NK-92 (cell line): Measurements from ENCODE around the gene RAPGEF3.

Experiments
- DNase-seq: peaks from one replicate; lab custom pipeline; 2025; ENCODE audit not compliant: unreplicated experiment; lab: John Stamatoyannopoulos, UW

Gene RAPGEF3, protein sequence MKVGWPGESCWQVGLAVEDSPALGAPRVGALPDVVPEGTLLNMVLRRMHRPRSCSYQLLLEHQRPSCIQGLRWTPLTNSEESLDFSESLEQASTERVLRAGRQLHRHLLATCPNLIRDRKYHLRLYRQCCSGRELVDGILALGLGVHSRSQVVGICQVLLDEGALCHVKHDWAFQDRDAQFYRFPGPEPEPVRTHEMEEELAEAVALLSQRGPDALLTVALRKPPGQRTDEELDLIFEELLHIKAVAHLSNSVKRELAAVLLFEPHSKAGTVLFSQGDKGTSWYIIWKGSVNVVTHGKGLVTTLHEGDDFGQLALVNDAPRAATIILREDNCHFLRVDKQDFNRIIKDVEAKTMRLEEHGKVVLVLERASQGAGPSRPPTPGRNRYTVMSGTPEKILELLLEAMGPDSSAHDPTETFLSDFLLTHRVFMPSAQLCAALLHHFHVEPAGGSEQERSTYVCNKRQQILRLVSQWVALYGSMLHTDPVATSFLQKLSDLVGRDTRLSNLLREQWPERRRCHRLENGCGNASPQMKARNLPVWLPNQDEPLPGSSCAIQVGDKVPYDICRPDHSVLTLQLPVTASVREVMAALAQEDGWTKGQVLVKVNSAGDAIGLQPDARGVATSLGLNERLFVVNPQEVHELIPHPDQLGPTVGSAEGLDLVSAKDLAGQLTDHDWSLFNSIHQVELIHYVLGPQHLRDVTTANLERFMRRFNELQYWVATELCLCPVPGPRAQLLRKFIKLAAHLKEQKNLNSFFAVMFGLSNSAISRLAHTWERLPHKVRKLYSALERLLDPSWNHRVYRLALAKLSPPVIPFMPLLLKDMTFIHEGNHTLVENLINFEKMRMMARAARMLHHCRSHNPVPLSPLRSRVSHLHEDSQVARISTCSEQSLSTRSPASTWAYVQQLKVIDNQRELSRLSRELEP

DNA sequence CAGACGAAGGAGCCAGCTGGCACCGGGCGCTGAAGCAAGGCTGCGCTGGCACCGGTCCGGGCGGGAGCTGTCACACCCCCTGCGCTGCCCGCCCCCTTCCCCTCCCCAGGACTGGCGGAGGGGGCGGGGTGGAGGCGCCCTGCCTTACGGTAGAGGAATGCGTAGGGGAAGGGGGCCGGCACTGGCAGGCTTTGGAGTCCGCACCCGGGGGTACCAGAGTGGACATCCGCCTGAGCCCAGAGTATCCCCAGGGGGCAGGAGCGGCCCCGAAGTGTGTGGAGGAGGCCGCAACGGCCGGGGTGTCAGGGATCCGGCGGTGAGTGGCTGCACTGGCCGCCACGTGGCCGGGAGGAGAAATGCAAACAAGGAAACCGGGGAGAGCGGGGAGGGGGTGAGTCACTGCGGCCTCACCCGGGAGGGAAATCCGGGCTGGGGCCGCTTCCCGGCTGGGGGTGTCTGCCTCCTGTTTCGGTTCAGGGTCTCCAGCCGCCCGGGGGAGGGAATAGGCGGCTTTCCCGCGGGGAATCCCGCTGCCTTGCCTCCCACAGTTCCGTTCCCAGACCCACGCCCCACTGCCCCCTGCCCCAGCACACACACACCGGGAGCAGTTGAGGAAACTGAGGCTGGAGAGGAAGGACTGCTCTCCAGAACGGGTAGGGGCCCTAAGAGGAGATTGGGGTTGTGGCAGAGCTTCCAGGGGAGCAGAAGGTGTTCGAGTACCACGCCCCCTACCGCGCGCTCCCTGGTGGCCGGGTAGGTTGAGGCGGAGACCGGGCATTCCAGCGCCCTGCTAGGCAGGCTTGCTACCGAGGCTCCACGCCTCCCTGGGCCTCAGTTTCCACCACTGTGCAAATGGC is at the start of gene RAPGEF3:
TSS of gene RAPGEF3 (minus strand) at position 47 of the 857 bp plus-strand sequence. CDS start 324 bp downstream, outside the sequence.
- no peak for DNase-seq

DNA sequence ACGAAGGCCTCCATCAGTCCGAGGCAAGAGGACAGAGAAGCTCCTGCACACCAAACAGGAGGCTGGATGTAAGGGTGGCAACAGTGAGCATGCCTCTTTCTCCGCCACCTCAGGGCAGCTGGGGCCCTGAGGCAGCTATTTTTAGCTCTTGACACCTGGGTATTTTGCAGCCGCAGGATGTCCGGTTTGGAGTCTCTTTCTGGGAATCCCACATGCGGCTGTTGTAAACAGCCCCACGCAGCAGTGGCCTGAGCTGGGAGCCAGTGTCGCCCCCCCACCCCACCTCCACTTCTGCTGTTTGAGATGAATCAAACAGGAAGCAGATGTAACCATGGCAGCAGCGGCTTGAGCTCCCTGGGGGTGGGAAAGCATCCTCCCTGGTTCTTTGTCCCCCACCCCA is 49.4 kb upstream of the RAPGEF3 start:
- DNase-seq = peak; percentile 32

DNA sequence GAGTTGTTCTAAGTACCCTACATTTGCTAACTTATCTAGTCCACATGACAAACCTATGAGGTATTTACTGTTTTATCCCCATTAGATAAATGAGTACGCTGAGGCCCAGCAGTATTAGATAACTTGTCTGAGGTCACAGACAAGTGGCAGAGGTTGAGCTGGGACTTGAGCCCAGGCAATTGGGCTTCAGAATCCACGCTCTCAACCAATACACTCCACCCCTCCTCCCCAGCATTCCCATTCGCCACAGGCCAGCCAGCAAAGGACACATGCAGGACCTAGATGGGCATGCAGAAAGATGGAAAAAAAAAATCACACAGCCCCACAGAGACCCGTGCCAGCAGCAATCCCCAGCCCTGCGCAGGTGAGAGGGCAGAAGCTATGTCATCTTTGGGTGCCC is 48.7 kb upstream of the RAPGEF3 start:
- no peak for DNase-seq

DNA sequence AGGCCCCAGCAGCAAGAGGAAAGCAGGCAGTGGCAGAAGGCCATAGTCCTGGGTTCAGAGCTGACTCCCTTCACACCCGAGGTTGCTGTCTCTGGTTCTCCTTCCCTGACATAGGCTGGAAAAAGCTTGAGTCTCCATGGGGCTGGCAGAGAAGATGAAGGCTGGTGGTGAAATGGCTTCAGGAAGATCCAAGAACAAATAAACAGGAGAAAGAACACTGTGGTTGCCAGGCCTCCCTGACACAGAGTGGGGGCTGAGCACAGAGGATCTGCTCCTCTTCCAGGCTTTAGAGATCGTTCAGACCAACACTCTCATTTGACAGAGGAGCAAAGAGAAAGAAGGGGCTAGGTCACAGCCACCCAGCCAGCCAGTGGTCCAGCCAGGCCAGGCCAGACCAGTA is 46.7 kb upstream of the RAPGEF3 start:
- no peak for DNase-seq

DNA sequence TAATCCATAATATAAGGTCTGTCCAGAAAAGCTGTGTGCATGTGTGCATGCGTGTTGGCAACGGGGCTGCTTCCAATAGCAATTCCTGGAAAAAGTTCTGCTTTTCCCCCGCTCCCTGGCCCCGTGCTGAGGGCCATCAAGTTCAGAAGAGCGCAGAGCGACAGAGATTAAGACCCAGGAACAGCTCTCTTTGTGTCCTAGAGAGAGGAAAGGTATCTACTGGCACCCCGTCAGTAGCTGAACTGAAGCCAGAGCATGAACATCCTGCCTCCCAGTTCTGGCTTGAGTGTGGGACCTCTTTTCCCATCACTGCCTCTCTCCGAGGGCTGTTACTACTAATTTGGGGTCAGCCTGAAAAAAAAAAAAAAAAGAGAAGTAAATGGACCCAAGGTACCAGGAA is 45.5 kb upstream of the RAPGEF3 start:
- no peak for DNase-seq

DNA sequence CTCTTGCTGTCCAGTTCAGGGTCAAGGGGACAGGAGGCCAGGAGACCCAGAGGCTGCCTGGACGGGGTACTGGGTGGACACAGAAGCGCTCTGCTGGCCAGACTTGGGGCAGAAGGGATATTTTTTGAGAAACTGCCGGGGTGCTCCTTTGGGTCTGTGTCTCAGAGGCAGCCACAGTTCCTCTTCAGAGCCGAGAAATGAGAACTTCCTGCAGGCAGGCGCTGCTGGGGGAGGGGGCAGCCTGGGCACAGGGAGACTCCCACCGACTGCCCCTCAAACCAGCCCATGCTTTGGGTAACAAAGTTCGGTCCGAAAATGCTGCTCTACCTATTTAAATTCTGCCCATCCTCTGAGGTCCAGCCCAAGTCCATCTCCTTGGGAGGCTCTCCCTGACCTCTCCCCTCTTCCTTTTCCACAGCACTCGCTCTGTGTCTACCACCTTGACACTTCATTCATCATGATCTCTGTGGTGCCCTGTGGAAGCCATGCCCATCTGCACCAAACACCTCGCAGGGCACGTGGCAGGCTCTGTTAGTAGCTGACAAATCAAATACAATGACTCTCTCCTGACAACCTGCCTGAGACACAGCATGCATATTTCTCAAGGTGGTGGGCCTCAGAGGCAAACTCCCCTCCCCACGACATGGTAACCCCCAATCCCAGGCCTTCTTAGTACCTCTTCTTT is 44.7 kb upstream of the RAPGEF3 start:
- DNase-seq = no peak

DNA sequence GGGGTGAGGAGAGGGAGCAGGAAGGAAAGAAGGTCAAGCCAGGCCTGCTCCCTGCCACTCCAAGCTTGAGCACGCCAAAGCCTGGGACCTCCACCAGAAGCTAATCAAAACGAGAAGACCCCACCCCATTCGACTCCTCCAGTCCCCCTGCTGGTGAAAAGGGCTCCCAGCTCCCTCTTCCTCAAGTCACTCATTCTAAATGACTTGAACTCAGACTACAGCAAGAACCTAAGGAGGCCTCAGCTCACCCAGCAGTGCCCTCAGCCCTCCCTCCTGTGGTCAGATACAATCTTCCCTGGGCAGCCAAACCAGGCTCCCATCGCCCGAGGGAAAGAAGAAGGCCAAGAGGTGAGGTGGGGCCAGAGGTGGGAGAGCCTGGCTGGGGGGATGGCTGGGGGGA is 43.6 kb upstream of the RAPGEF3 start:
- no peak for DNase-seq

DNA sequence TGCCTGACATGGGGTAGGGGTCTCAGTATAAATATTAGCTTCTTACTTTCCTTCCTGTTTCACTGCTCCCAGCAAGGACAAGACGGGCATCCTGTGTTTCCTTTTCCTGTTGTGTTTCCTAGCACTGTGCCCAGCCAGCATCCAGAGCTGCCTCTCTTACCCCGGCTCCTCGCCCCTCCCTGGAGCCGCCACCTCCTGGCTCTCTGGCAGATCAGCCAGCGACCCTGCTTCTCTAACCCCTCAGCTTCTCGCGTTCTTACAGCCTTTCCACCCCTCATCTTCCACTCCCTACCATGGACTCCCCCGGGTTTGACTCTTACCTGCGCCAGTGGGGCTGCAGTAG is 43.2 kb upstream of the RAPGEF3 start:
- DNase-seq = no peak

DNA sequence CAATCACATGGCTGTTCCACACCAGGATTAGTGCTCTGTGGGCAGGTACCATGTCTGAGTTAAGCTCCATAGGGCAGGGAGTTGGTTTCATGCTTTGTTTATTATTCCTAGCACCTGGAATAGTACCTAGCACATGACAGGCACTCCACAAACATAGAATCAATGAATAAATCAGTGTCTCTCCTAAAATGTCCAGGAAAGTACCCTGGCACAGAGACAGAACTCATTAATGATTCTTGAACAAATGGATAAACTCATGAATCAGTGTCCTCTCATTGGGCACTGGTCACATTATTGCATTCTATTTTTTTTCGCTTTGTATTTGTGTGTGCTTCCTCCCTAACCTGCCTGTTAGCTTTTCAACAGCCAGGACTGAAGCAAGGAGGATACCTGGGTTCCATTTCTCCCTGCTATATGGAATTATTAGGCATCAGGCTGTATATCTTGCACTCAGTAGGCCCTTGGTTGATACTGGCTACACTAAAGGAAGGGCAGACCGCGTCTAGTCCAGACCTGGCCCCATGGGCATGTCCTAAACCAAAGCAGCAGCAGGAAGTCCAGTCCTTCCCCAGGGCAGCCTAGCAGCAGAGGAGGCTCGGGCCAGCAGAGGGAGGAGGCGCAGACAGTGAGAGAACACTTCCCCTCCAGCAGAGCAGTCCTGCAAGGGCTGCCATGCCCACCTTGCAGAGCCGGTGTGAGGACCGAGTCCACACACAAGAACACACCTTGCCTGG is 42.7 kb upstream of the RAPGEF3 start:
- DNase-seq = no peak

DNA sequence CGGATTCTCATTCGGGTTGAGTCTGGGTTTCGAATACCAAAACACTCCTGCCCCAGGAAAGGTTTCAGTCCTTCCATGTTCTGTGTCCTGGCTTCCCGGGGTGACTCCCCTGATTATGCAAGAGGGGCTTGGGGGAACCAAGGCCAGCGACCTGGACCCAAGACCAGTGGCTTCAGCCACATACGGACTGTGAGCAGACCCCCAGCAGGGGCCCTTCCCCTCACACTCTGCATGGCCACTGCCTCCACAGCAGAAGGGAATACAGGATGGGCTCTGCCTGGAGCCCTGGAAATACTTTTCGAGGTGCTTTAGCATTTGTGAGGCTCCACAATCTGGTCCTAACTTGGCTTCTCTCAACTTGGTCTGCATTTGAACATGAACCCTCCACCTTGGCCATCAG is 41.9 kb upstream of the RAPGEF3 start:
- DNase-seq = no peak

DNA sequence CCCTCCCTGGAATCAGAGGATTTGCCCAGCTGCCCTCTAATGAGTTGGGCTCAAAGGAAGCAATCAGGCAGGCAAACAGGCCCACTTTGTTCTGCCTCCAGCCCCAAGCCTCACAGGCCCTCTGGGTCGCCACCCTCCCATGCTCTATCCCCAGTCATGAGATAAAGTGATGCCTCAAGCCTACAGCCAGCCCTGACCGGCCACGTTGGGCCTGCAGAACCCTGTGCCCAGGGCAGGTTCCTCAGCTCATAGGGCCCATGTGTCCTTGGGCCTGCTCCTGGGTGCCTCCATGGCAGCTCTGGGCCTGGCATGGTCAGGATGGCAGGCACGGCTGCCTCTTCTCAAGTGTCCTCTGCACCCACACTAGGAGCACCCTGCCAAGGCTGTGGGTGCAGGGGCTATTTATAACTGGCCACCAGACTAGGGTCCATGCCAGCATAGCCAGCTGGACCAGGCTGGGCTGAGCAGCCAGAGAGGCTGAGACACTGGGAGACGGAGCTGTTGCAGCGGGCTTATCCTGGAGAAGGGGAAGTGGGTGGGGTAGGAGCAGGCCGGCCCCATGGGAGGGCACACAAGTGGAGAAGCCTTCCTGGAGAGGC is 40.8 kb upstream of the RAPGEF3 start:
- no peak for DNase-seq

DNA sequence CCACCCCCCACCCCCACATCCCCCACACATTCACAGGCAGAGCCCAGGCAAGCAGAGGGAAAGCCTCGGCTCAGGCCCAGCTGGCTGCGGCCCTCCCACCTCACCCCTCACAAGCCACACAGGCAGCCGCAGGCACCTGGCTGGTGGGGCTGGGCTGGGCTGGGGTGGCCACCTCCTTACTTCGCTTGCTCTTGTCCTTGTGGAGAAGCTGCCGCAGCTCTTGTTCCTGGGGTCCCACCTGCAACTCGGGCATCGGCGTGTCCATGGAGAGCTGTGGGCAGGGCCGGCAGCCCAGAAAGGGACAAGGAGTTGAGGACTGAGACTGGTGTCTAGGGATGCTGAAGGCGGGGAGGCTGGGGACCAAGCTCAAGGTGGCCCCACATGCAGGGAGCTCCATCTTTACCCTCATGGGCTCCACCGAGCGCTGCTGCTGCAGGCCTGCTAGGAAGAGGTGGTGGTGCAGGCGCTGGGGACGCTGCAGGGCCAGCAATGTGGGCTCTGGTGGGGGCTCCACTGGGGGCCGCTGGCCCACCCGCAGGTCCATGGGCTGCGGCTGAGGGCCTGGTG is 39.8 kb upstream of the RAPGEF3 start:
- no peak for DNase-seq

DNA sequence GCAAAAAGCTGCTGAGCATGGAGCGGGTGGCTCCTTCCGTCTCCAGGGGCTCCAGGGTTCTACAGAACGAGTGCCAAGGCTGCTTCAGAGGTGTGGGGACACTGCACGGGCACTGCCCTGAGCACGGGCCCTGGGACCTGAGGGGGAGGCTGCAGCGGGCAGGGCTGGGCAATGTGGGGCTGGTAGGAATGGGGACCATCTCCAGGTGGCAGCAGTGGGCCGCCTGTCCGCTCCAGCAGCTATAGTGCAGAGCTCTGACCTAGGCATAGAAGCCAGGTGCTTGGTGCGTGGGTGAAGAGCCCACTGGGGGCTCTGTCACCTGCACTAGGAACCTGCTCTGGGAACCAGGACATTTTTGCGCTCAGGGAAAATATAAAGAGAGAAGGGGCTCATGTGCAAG is 38.8 kb upstream of the RAPGEF3 start:
- DNase-seq = no peak

DNA sequence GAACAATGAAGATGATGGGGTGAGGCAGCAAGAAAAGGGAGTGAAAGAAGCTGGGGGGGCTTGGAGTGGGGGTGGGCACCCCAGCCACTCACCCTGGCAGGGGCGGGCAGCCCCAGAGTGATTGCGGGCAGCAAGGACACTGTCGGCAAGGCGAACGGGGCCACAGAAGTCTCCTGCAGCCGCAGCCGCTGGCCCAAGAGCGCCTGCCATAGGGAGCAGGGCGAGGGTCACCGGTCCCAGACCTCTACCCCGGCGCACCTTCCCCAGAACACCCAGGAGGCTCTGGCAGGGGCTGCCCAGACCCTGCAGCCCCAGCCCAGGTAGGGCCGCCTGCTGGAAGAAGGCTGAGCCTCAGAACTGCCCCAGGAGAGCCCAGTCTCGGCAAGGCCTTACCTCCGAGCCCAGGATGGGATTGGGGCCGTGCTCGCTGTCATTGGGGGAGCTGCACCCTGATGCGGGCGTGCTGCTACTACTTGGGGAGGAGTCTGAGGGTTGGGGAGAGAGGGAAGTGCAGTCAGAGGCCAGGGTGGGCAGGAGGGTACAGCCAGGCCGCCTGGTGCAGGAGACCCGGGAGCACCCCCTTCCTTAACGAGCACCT is 37.2 kb upstream of the RAPGEF3 start:
- DNase-seq = no peak

DNA sequence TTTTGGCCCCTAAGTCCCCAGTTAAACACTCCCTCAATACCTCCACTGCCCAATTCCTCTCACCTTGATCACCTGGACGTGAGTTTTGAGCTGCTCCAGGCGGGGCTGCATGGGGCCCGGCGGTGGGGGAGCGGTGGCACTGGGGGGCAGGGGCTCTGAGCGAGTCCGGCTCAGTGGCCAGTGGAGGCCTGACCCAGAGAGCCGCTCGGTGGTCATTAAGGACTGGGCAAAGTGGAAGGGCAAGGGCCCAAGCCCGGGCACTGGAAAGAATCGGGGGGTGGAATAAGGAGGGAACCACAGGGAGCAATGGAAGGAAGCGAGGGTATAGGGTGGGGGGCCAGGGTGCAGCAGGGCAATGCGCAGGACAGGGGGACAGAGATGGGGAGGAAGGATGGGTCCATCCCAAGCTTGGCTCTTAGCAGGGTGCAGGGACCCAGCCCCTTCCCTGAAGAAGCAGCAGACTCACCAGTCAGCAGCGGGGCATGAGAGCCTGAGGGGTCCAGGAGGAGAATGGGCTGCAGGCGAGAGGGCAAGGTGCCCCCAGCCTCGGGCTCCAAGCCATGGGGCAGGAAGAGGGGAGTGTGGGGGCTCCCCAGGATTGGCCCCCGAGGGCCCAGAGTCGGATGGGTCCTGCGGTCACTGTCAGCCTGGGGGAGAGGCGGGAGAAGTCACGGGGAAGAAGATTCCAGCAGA is 36.6 kb upstream of the RAPGEF3 start:
- no peak for DNase-seq

DNA sequence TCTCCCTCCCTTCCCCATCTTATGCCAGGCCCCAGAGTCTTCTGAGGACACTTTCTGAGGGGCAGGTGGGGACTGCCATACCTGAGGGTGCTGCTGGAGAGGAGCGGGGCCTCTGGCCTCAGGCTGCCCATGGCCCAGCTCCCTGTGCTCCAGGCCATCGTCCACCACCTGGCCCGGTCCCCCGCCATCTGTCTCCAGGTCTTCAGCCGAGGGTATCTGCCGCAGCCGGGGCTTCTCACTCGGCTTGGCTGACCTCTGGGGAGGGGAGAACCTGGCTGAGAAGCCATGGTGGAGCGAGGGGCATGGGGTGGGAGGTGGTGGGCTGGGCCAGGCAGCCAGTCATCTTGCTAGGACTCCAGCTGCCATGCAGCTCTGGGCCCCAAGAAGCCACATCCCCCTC is 36.0 kb upstream of the RAPGEF3 start:
- no peak for DNase-seq

DNA sequence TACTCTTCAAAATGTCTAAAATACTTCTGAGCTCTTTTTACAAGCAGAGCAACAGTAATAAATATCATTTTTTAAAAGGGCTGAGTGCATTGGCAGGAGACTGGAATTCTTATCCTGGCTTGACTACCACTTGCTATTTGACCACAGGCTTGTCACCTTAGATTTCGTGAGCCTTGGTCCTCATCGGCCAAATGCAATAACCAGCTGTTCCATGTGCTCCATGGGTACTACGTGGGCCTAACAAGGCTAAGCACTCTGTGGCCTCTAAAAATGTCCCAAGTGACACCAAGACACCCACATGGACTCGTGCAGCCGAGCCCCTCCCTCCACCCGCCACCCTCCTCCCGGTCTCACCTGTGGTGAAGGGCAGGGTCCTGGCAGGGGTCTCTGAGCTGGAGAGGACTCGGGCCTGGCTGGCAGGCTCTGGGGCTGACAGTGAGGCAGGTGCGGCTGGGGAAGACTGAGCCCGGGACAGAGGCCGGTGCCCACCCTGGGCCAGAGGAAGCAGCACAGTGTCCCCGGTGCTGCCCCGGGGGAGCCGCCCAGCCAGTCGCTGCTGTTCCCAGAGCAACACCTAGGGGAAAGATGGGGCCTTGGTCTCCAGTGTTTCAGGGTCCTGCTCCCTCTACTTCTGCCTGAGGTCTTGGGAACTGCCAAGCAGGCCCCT is 34.5 kb upstream of the RAPGEF3 start:
- no peak for DNase-seq

DNA sequence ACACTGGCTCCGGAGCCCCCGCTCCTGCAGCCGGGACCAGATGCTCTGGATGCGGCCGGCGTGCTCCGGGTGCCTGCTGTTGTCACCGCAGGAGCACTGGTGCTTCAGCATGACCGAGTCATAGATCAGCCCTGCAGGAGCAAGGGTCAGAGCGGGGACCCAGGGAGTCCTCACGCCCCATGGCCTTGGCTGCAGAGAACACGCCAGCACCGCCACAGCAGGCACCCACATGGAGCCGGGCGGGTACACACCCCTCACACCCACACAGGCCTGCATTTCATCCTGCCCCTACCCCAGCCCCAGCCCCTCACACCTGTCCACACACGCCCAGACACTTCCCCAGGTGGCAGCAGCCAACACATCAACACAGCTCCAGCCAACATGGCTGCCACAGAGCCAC is 33.2 kb upstream of the RAPGEF3 start:
- no peak for DNase-seq
